ENCODE data around the gene CREB3L4. TPM values are rescaled to one million over a fixed set of nuclear protein-coding genes. Genes with fewer than 3 reads are reported as not detected.
A peak's percentile ranks its signal among the peaks of the same experiment; 100 is the strongest.

The CREB3L4 gene
- total and polyA plus RNA-seq, 2 of the 13 experiments (the other 11 are each of a cell fraction or from before 2014, with no cell fraction given), result 9.9 to 18.7 TPM

- TF ChIP-seq ZNF280D (CRISPR knock-in tag; IDR thresholded peaks at IDR 0.05), result no peak
- TF ChIP-seq ZNF44 (CRISPR knock-in tag; IDR thresholded peaks at IDR 0.05), result 0 out of 2 replicates have a peak, but pooled peaks have one; percentile 32
- TF ChIP-seq AGO2 (optimal IDR thresholded peaks at IDR 0.05; ENCODE audit: low read depth, low read length), result peak; percentile 41
- TF ChIP-seq ZBTB20 (CRISPR knock-in tag; IDR thresholded peaks at IDR 0.05; ENCODE audit: borderline replicate concordance, low read depth), result no peak
- TF ChIP-seq E2F2 (CRISPR knock-in tag; IDR thresholded peaks at IDR 0.05; ENCODE audit: borderline replicate concordance), result no peak
- no peak for TF ChIP-seq ISX (CRISPR knock-in tag; conservative IDR thresholded peaks at IDR 0.05)
- TF ChIP-seq ZNF740 (CRISPR knock-in tag; IDR thresholded peaks at IDR 0.05), result no peak
- TF ChIP-seq MLX (CRISPR knock-in tag; IDR thresholded peaks at IDR 0.05), result no peak
- TF ChIP-seq BRD4 (CRISPR knock-in tag; IDR thresholded peaks at IDR 0.05), result no peak
- TF ChIP-seq MAX (IDR thresholded peaks at IDR 0.05), result no peak
- TF ChIP-seq ZNF468 (CRISPR knock-in tag; IDR thresholded peaks at IDR 0.05), result no peak
- no peak for TF ChIP-seq ZNF75D (CRISPR knock-in tag; IDR thresholded peaks at IDR 0.05; ENCODE audit: borderline replicate concordance)
- TF ChIP-seq PAX8 (CRISPR knock-in tag; IDR thresholded peaks at IDR 0.05; ENCODE audit: borderline replicate concordance), result no peak
- TF ChIP-seq ZBTB39 (CRISPR knock-in tag; IDR thresholded peaks at IDR 0.05), result no peak
Observed at GRCh38 chr1:153942766-153943549, 24.7 kb upstream of the CREB3L4 start (continued).

Data from HepG2 (cell line).